Endothelial cell of umbilical vein (primary cell): ENCODE measurements around the gene TSPEAR. TPM values are rescaled to one million over a fixed set of nuclear protein-coding genes. Genes with fewer than 3 reads are reported as not detected.

Source experiments
- BruUV-seq: library from RNA; stranded (reverse); fragments of 400-500 nt; replicated peaks from 2 replicates; lab custom pipeline; 2021; lab: Mats Ljungman, UMichigan
- CTCF ChIA-PET: fragments of 300-600, 350-600 bp; sonication (Branson Sonifier 250); formaldehyde crosslinking; loops from one replicate; lab custom pipeline; 2021; ENCODE audit warnings: antibody characterized with exemption, inconsistent platforms; lab: Charles Lee
- POLR2A ChIA-PET: fragments of 300-600, 350-600 bp; sonication (Branson Sonifier 250); formaldehyde crosslinking; loops from one replicate; lab custom pipeline; 2021; ENCODE audit warnings: antibody characterized with exemption, inconsistent platforms; lab: Charles Lee
- DNase-seq: peaks from one replicate; pipeline ENCODE4 v3.0.0-alpha.2; 2011; ENCODE audit warnings: low read depth, low spot score
- FAIRE-seq: peaks from 2 replicates; lab custom pipeline; 2011; peaks lifted over from hg19 to GRCh38; lab: Jason Lieb, UNC
- H2AFZ ChIP-seq: 2 replicates; pipeline ENCODE4 v1.6.0; 2012; ENCODE audit warnings: low read depth, low read length, control low read depth, inconsistent platforms
- H3K27ac ChIP-seq: 2 replicates; pipeline ENCODE4 v1.5.1; 2011; ENCODE audit warnings: low read depth, mild to moderate bottlenecking, control low read depth, low read length, moderate library complexity; ENCODE audit not compliant: insufficient read depth
- H3K27me3 ChIP-seq, 2 experiments: 2 replicates each; pipeline versions ENCODE4 v1.6.0 to v1.6.1; 2011; ENCODE audit warnings: low read length in 2 of 2, mixed read lengths in 1 of 2; ENCODE audit not compliant: control insufficient read depth in 2 of 2, insufficient read depth in 2 of 2
- H3K36me3 ChIP-seq, 2 experiments: 2 replicates in 1 of 2; 3 replicates in 1 of 2; pipeline ENCODE4 v1.5.1; 2011; ENCODE audit warnings: low read length in 2 of 2, mild to moderate bottlenecking in 1 of 2, moderate library complexity in 1 of 2; ENCODE audit not compliant: control insufficient read depth in 2 of 2, insufficient read depth in 2 of 2; ENCODE audit errors: extremely low read depth in 1 of 2
- H3K4me1 ChIP-seq: 3 replicates; pipeline ENCODE4 v1.5.1; 2011; ENCODE audit warnings: mild to moderate bottlenecking, low read length; ENCODE audit not compliant: control insufficient read depth, insufficient read depth; ENCODE audit errors: extremely low read depth
- H3K4me2 ChIP-seq: 2 replicates; pipeline ENCODE4 v1.6.1; 2011; ENCODE audit warnings: low read length, control low read depth, mixed read lengths; ENCODE audit not compliant: insufficient read depth
- H3K4me3 ChIP-seq, 3 experiments: fragments of 200-600 bp in 1 of 3; sonication (generic), shearing (Covaris generic) in 1 of 3; replicated peaks in 1 of 3; 2 replicates each; pipeline ENCODE4 v1.5.1; 2011 to 2016; ENCODE audit warnings: control low read depth in 3 of 3, low read length in 3 of 3, mild to moderate bottlenecking in 2 of 3, inconsistent platforms in 1 of 3, low read depth in 1 of 3, moderate library complexity in 1 of 3; ENCODE audit not compliant: insufficient read depth in 1 of 3
- H3K79me2 ChIP-seq: 2 replicates; pipeline ENCODE4 v1.6.0; 2012; ENCODE audit warnings: low read length, inconsistent platforms; ENCODE audit not compliant: control insufficient read depth, insufficient read depth
- H3K9ac ChIP-seq: replicated peaks from 2 replicates; pipeline ENCODE3; 2011; ENCODE audit warnings: low read length, control low read depth; ENCODE audit not compliant: insufficient read depth; ENCODE audit errors: extremely low read depth
- H3K9me1 ChIP-seq: replicated peaks from 3 replicates; pipeline ENCODE4 v1.6.0; 2011; ENCODE audit warnings: mild to moderate bottlenecking, low read length; ENCODE audit not compliant: control insufficient read depth, insufficient read depth; ENCODE audit errors: extremely low read depth
- H3K9me3 ChIP-seq: replicated peaks from 2 replicates; pipeline ENCODE4 v1.5.1; 2012; ENCODE audit warnings: low read length, inconsistent platforms; ENCODE audit not compliant: control insufficient read depth, insufficient read depth
- H4K20me1 ChIP-seq: replicated peaks from 2 replicates; pipeline ENCODE3; 2011; ENCODE audit warnings: mild to moderate bottlenecking, low read length; ENCODE audit not compliant: control insufficient read depth, insufficient read depth; ENCODE audit errors: extremely low read depth
- CTCF ChIP-seq, 2 donors: IDR thresholded peaks; 1 replicate in 1 of 2; 2 replicates in 1 of 2; pipeline ENCODE4 v1.5.1; 2011; ENCODE audit warnings: low read length in 2 of 2, mild to moderate bottlenecking in 2 of 2, moderate library complexity in 2 of 2, control low read depth in 1 of 2, inconsistent platforms in 1 of 2, low read depth in 1 of 2; ENCODE audit not compliant: insufficient read depth in 1 of 2; ENCODE audit errors: extremely low read depth in 1 of 2
- EZH2 ChIP-seq: IDR thresholded peaks from 2 replicates; pipeline ENCODE4 v1.6.1; 2012; ENCODE audit warnings: borderline replicate concordance, low read depth, mild to moderate bottlenecking, moderate library complexity, low read length, inconsistent platforms; ENCODE audit not compliant: severe bottlenecking
- FOS ChIP-seq: IDR thresholded peaks from 2 replicates; pipeline ENCODE4 v1.6.1; 2011; ENCODE audit warnings: mild to moderate bottlenecking, low read length, moderate library complexity, borderline replicate concordance; ENCODE audit not compliant: insufficient read depth
- GATA2 ChIP-seq: IDR thresholded peaks from 2 replicates; pipeline ENCODE4 v1.7.0; 2011; ENCODE audit warnings: low read depth, mild to moderate bottlenecking, moderate library complexity, mixed read lengths, low read length; ENCODE audit not compliant: insufficient read length, insufficient read depth
- JUN ChIP-seq: IDR thresholded peaks from 2 replicates; pipeline ENCODE4 v1.6.1; 2011; ENCODE audit warnings: borderline replicate concordance, low read depth; ENCODE audit not compliant: insufficient read length, insufficient read depth
- MYC ChIP-seq: IDR thresholded peaks from one replicate; pipeline ENCODE4 v1.6.1; 2011; ENCODE audit warnings: mild to moderate bottlenecking, low read depth, low read length
- dilution Hi-C: fragments of 300-500 bp; cut with MboI; formaldehyde crosslinking; loops from one replicate; pipeline ENCODE4 v1.15.0; 2019; ENCODE audit warnings: low sequenced_read_pairs; ENCODE audit not compliant: extremely low pct_ligation_motif_present
- intact Hi-C: fragments of 100-400 bp; cut with micrococcal nuclease; formaldehyde crosslinking; loops from one replicate; pipeline ENCODE4 v1.10.0; 2022
- polyA plus RNA-seq, 4 experiments: library from polyadenylated mRNA; depleted of rRNA in 3 of 4; stranded (reverse) in 3 of 4; unstranded in 1 of 4; fragments of >200 nt; gene quantifications; 2 replicates each; pipeline versions ENCODE4 v1.2.1 to v1.2.3, GENCODE V29; 2011 to 2012; ENCODE audit warnings: missing spikeins in 1 of 4
- total RNA-seq: library from RNA; stranded (reverse); gene quantifications from 2 replicates; pipeline ENCODE4 v1.2.3, GENCODE V29; 2021

TSPEAR gene
- total and polyA plus RNA-seq, 2 donors (not counting 3 experiments of a cell fraction or from before 2014, with no cell fraction given): 0.01 TPM; not detected in 1

GRCh38 chr21:44511219-44511937, 200.0 kb downstream of the TSPEAR start:
- Histone ChIP-seq H3K36me3 (no peaks in the 10 kb centered on the region), H3K79me2 (no peaks in the 10 kb centered on the region), H3K4me3 (no peak overlapping the region), H3K9me3 (no peaks in the 10 kb centered on the region), H3K27me3 (no peaks in the 10 kb centered on the region), H3K27ac (no peak overlapping the region), H3K4me2 (no peak overlapping the region), H2AFZ (no peak overlapping the region), H3K4me1 (no peaks in the 10 kb centered on the region), H3K9ac (no peak overlapping the region), H4K20me1 (no peaks in the 10 kb centered on the region), H3K9me1 (no peaks in the 10 kb centered on the region)
- dilution Hi-C loops: no loop called here
- POLR2A ChIA-PET: no interaction called here
- CTCF ChIA-PET: interaction anchor here (0.6 to 5.1 kb wide), 14 partner anchors 11 to 423 kb away, joined by 3 to 125 read pairs (median 5); no protein-coding TSS in a partner anchor
- FAIRE-seq: no peak
- BruUV-seq: no TSS peak
- DNase-seq: no peak
- TF ChIP-seq JUN (no peak), GATA2 (no peak), EZH2 (no peak)
- intact Hi-C loops: loop anchor here (10.0 kb wide), 1 partner anchor 423 kb away; no protein-coding TSS in a partner anchor

GRCh38 chr21:44510508-44511218, 200.7 kb downstream of the TSPEAR start:
- Histone ChIP-seq H3K27ac (no peak overlapping the region), H3K4me3 (no peak overlapping the region), H3K9me3 (no peaks in the 10 kb centered on the region), H2AFZ (no peak overlapping the region), H3K4me1 (no peaks in the 10 kb centered on the region), H3K36me3 (no peaks in the 10 kb centered on the region), H3K27me3 (no peaks in the 10 kb centered on the region), H3K9ac (no peak overlapping the region), H4K20me1 (no peaks in the 10 kb centered on the region), H3K9me1 (no peaks in the 10 kb centered on the region), H3K4me2 (no peak overlapping the region), H3K79me2 (no peaks in the 10 kb centered on the region)
- no TSS peak for BruUV-seq
- FAIRE-seq (peak; percentile 37), DNase-seq (peak; percentile 33)
- no peak for TF ChIP-seq MYC
- no peak for TF ChIP-seq FOS
- peak; percentile 82 to 90 for TF ChIP-seq CTCF (IDR thresholded peaks at IDR 0.05; ENCODE audit: extremely low read depth in 1 of 2, insufficient read depth in 1 of 2, low read depth in 1 of 2, low read length in 2 of 2)
- ChIA-PET CTCF (interaction anchor here (0.6 to 5.1 kb wide), 14 partner anchors 10 to 423 kb away, joined by 3 to 125 read pairs (median 5); no protein-coding TSS in a partner anchor), POLR2A (no interaction called here)
- intact Hi-C loops: loop anchor here (10.0 kb wide), 1 partner anchor 424 kb away; no protein-coding TSS in a partner anchor
- dilution Hi-C loops: no loop called here
